Hematopoietic multipotent progenitor cell treated with erythropoietin and hydrocortisone succinate and interleukin-3 and kit ligand, for 4 days (in vitro differentiated cells): ENCODE measurements around the gene KPNA2.
"Not testable (repeated sequence)": the region's sequence is repeated elsewhere in the genome, so short reads cannot be mapped to it uniquely, and the experiment has no call there.

Experiments
- DNase-seq: peaks from one replicate; pipeline ENCODE4 v3.0.0-alpha.2; 2015

KPNA2 gene

DNA sequence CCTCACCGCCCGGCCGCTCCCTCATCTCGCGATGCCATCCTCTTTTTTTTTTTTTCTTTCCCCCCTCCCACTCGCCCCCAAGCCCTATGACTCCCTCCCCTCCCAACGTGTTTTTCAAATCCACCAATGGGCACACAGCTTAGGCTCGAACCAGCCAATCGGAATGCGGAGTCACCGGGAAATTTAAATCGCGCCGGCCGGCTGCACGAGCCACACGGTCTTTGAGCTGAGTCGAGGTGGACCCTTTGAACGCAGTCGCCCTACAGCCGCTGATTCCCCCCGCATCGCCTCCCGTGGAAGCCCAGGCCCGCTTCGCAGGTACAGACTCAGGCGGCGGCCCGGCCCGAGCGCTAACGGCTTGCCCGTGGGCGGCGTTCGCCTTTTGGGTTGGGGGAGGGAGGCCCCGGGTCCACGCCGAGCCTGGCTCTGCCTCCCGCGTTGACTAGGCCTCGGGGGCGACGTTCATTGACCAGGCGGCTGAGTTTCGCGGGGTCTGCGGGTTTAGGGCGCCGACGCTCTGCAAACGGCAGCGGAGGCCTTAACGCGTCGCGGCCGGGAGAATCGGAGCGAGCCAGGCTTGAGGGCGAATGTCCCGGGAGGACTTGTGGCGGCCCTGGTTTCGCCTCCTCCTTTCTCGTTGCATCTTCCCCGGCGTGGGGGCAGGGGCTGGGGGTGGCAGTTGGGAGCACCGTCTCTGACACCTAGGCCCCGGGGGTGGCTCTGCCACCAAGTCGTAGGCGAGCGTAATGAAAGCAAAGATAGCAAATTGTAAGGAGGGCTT, at the start of gene KPNA2:
Gene KPNA2 (plus strand): TSS at position 213 of the 781 bp plus-strand sequence. CDS start 1,398 bp downstream, outside the sequence.
- DNase-seq: peak; percentile 71

DNA sequence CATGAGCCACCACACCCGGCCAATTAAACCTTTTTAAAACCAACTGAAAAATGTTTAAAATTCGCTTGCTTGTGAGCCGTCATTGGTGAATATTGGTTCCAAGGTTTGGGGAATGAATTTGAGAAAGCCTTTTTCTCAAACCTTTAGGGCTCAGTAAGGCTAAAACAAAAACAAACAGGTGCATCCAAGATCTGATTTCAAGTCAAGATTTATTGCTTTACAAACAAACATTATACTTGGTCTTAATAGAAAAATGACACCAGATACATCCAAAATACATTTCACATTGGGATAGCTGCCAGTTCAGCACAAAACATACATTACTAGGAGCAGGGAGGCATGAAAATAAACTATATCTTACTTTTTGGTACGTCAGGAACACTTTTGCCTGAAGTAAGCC, 44.6 kb upstream of the KPNA2 start:
- DNase-seq: no peak

- peak; percentile 64 for DNase-seq
These were observed 42.9 kb upstream of the KPNA2 start for GRCh38 chr17:67992548-67993152.

GRCh38 chr17:67993153-67993997, 42.2 kb upstream of the KPNA2 start:
- DNase-seq: peak; percentile 93

DNA sequence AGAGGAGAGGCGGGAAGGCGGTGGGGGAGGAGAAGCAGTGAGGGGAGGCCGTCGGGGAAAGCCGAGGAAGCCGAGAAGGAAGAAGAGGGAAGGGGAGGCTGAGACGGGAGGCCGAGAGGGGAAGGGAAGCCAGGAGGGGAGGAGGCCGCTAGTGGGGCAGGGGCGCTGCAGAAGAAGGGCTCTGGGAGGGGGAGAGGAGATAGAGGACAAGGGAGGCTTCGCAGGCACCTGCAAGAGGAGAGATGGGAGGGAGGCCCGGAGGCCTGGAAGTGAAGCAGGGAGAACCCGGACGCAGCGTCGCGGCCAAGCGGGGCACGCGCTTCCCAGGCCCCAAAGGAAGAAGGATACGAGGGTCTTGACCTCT, 41.6 kb upstream of the KPNA2 start:
- DNase-seq: no peak

DNA sequence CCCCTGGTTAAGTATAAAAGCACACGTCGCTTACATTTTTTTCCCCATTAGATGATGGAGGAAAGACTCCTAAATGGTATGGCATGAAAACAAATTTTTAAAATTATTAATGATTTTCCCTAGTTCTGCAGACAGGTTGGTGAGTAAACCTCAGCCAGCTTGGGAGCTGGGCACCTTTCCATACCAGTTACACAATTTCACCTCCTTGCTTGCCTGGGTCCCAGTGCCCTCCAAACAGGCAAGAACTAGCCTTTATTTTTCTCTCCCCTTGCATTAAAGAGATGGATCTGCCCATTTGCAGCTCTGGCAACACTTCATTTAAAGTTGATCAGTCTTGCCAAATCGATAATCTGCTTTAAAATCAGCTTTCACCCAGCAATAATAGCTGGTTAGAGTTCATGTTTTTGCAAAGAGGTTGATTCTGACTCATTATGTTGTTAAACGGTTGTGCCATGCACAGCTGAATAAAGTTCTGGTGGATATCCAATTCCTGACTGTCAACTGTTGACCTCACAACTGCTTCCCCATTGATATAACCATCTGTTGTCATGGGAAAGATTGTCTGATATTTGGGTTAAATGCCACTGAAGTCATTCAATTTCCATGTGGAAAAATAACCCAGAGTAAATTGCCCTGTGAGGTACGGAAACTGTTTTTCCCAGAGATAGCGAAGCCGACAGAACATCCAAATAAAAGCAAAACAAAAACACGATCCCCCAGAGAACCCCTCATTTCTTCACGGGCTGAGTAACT, 40.5 kb upstream of the KPNA2 start:
- DNase-seq: peak; percentile 49

- peak; percentile 37 for DNase-seq
These were observed 39.8 kb upstream of the KPNA2 start for GRCh38 chr17:67995570-67996263.

DNA sequence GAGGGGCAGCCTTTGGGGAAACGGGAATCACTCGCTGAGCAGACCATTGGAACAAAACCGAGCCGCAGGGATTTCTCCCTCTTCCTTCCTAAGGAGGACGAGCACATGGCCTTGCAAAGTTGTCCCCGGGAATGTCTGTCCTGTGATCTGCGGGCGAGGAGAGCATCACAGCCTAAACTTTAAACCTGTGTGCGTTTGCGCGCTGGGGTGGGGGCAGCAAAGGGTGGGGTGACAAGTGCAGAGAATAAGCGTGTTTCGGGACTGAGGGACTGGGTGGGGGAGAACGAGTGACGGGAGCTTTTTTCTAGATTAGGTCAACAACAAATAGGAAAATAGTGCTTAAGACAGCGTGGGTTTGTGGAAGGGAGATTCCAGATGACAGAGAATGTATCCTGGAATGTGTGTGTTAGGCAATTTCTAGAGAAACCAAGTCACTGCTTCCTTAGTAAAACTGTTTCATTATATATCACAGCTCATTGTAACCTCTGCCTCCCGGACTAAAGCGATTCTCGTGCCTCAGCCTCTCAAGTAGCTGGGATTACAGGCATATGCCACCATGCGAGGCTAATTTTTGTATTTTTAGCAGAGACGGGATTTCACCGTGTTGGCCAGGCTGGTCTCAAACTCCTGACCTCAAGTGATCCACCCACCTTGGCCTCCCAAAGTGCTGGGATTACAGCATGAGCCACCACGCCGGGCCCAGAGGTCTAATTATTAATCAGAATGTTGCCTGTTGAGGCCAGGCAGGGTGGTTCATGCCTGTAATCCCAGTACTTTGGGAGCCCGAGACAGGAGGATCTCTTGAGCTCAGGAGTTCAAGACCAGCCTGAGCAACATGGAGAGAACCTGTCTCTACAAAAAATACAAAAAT, 39.0 kb upstream of the KPNA2 start, which contains the start of gene C17orf58:
Gene C17orf58 (minus strand): TSS at position 169 of the 871 bp plus-strand sequence. CDS start 271 bp downstream, outside the sequence.
- not testable (repeated sequence) for DNase-seq

DNA sequence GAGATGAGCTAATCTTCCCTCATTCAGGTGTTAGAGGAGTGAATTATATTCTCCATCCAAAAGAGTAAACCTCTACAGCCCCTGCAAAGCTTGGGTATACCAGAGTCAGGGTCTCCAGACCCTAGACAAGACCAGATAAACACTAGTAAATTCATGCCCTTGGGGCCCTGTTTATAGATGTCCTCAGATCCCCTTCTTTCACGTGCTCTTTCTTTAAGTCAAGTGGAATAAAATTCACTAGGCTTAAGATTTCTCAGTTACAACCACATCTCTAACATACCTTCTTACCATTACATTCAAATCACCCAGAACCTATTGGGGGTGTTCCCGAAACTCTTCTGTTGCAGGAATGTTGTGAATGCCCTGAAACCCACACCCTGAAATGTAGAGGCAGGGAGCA, 37.1 kb upstream of the KPNA2 start:
- DNase-seq: no peak

DNA sequence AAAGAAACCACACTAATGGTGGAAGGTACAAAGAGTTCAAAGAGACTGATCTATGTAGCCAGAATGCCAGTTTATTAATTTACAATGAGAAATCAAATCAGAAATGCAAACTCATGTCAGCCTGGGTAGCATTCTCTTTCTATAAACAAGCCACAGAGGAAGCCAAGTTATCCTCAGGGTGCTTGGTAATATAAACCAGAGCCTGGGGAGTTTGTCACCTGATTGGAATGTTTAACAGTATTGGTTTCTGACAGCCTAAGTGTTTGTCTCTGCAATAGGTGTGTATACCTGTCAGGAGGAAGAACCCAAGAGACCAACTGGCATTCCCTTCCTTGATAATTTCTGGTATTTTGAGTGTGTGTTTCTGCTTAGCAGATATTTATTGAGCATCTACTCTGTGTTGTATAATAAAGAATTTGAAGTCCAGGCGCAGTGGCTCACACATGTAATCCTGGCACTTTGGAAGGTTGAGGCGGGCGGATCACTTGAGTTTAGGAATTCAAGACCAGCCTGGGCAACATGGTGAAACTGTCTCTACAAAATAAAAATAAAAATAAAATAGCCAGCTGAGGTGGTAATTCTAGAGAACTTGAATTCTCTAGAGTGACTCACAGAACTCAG, 36.1 kb upstream of the KPNA2 start:
- no peak for DNase-seq

DNA sequence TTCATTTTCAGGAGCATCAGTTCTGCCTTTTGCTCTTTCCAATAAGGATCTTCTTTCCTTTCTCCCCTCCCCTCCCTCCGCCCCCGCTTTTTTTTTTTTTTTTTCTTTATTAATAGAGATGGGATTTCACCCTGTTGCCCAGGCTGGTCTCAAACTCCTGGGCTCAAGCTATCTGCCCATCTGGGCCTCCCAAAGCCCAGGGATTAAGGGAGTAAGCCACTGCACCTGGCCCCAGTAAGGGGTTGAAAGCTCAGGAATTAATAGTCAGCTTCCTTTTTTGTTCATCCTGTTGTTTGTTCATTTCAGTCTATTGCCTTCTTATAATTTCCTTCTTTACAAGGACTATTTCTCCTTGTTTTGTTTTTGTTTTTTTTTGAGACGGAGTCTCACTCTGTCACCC, 31.3 kb upstream of the KPNA2 start:
- DNase-seq: no peak

DNA sequence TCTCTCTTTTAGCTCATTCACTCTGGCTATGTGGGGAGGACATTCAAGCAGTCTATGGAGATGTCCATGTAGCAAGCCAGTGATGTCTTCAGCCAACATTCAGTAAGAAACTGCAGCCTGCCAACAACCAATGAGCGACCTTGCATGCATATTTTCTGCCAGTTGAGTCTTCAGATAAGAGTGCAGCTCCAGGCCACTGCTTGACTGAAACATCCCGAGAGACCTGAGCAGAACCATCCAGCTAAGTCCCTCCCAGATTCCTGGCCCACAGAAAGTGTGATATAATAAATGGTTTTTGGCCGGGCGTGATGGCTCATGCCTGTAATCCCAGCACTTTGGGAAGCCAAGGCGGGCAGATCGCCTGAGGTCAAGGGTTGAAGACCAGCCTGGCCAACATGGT, 28.7 kb upstream of the KPNA2 start:
- no peak for DNase-seq

GRCh38 chr17:68011199-68011665, 24.3 kb upstream of the KPNA2 start:
- DNase-seq: peak; percentile 78

GRCh38 chr17:68013385-68013784, 22.1 kb upstream of the KPNA2 start:
- peak; percentile 26 for DNase-seq

- no peak for DNase-seq
These were observed 20.3 kb upstream of the KPNA2 start for GRCh38 chr17:68015081-68015723.

- DNase-seq: no peak
These were observed 18.7 kb upstream of the KPNA2 start for GRCh38 chr17:68016838-68017237.

DNA sequence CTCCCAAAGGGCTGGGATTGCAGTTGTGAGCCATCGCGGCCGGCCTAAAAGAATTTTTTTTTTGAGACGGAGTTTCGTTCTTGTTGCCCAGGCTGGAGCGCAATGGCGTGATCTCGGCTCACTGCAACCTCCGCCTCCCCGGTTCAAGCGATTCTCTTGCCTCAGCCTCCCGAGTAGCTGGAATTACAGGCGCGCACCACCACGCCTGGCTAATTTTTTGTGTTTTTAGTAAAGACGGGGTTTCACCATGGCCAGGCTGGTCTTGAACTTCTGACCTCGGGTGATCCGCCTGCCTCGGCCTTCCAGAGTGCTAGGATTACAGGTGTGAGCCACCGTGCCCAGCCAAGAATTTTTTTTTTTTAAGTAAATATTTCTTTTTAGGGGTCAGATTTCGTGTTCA, 17.0 kb upstream of the KPNA2 start:
- not testable (repeated sequence) for DNase-seq

DNA sequence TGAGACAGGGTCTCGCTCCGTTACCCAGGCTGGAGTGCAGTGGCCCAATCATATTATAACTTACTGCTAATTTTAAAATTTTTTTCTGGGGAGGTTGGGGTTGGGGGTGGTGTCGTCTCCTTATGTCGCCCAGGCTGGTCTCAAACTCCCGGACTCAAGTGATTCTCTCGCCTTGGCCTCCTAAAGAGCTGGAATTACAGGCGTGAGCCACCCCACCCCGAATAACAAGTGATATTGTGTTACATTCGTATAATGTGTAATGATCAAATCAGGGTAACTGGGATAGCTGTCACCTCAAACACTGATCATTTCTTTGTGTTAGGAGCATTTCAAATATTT, 16.2 kb upstream of the KPNA2 start:
- DNase-seq: no peak

- DNase-seq: peak; percentile 98
These were observed 15.7 kb upstream of the KPNA2 start for GRCh38 chr17:68019675-68020408.
